ENCODE measurements around the gene DYRK3. TPM values are rescaled to one million over a fixed set of nuclear protein-coding genes. Genes with fewer than 3 reads are reported as not detected.

DYRK3 gene
- total and polyA plus RNA-seq, 9 of the 15 experiments (the other 6 are each of a cell fraction or from before 2014, with no cell fraction given) = 4.5 to 33.7 (median 25.7) TPM

GRCh38 chr1:206684478-206685333 is 49.4 kb downstream of the DYRK3 start, which contains the start of gene MAPKAPK2 (continued):
- TF ChIP-seq GATAD2B (IDR thresholded peaks at IDR 0.05; ENCODE audit: borderline replicate concordance) (peak; percentile 27; the same call in 1 of the 2 replicates), DEAF1 (CRISPR knock-in tag; IDR thresholded peaks at IDR 0.05) (no peak), TAF7 (tag; IDR thresholded peaks at IDR 0.05) (no peak), SRSF1 (IDR thresholded peaks at IDR 0.05; ENCODE audit: low read depth, low read length) (no peak), HDAC3 (IDR thresholded peaks at IDR 0.05; ENCODE audit: borderline replicate concordance, partially characterized antibody) (no peak), MIER1 (IDR thresholded peaks at IDR 0.05; ENCODE audit: low read depth) (0 out of 2 replicates have a peak, but pooled peaks have one; percentile 38), POLR2G (IDR thresholded peaks at IDR 0.05; ENCODE audit: low read depth, low read length) (peak; percentile 73), ZBTB7A (IDR thresholded peaks at IDR 0.05; ENCODE audit: borderline replicate concordance, control insufficient read depth, low read depth, low read length) (0 out of 2 replicates have a peak, but pooled peaks have one; percentile 66)
